IMR-90 (cell line): Measurements from ENCODE around the gene ABHD10. TPM values are rescaled to one million over a fixed set of nuclear protein-coding genes. Genes with fewer than 3 reads are reported as not detected.

ENCODE experiments used
- ATAC-seq: fragments of 200-7000 bp; cut with Tn5 transposase; 2 replicates; pipeline ENCODE4 v1.9.1; 2020; ENCODE audit warnings: low read depth, mild to moderate bottlenecking, moderate library complexity
- BruUV-seq: library from RNA; stranded (reverse); fragments of 400-500 nt; replicated peaks from 2 replicates; lab custom pipeline; 2021; lab: Mats Ljungman, UMichigan
- CTCF ChIA-PET: fragments of 300-600 bp; formaldehyde crosslinking; extraction: SDS; loops from one replicate; lab custom pipeline; 2021; ENCODE audit warnings: antibody characterized with exemption; lab: Yijun Ruan, JAX
- POLR2A ChIA-PET: fragments of 300-600 bp; sonication (Branson Sonifier 250); formaldehyde crosslinking; loops from one replicate; lab custom pipeline; 2022; ENCODE audit warnings: antibody characterized with exemption; ENCODE audit not compliant: unreplicated experiment; lab: Charles Lee
- DNase-seq: peaks from one replicate; pipeline ENCODE4 v3.0.0; 2013
- H2AFZ ChIP-seq: replicated peaks from 2 replicates; pipeline ENCODE3; 2013; ENCODE audit warnings: low read length, mild to moderate bottlenecking; ENCODE audit not compliant: poor library complexity
- H2AK5ac ChIP-seq: 2 replicates; pipeline ENCODE4 v1.6.1; 2013; ENCODE audit warnings: low read depth, low read length, inconsistent platforms
- H2AK9ac ChIP-seq: replicated peaks from 2 replicates; pipeline ENCODE3; 2013; ENCODE audit warnings: mild to moderate bottlenecking, low read depth, low read length, moderate library complexity; ENCODE audit not compliant: poor library complexity
- H2BK120ac ChIP-seq: 2 replicates; pipeline ENCODE4 v1.6.1; 2013; ENCODE audit warnings: low read depth, low read length, inconsistent platforms
- H2BK15ac ChIP-seq: 3 replicates; pipeline ENCODE4 v1.6.1; 2013; ENCODE audit warnings: low read depth, low read length, inconsistent platforms
- H2BK20ac ChIP-seq: 2 replicates; pipeline ENCODE4 v1.6.1; 2013; ENCODE audit warnings: low read depth, mild to moderate bottlenecking, inconsistent platforms, low read length, moderate library complexity
- H2BK5ac ChIP-seq: 2 replicates; pipeline ENCODE4 v1.6.1; 2013; ENCODE audit warnings: mild to moderate bottlenecking, low read depth, low read length, inconsistent platforms; ENCODE audit not compliant: poor library complexity, severe bottlenecking
- H3K14ac ChIP-seq: replicated peaks from 2 replicates; pipeline ENCODE4 v1.6.1; 2013; ENCODE audit warnings: low read depth, low read length, inconsistent platforms
- H3K18ac ChIP-seq: 2 replicates; pipeline ENCODE4 v1.6.1; 2013; ENCODE audit warnings: low read depth, low read length, control low read depth
- H3K23ac ChIP-seq: 2 replicates; pipeline ENCODE4 v1.6.1; 2013; ENCODE audit warnings: low read depth, low read length, inconsistent platforms
- H3K27ac ChIP-seq: 2 replicates; pipeline ENCODE4 v1.5.1; 2013; ENCODE audit warnings: mild to moderate bottlenecking, control low read depth, low read length; ENCODE audit not compliant: insufficient read depth
- H3K27me3 ChIP-seq: 2 replicates; pipeline ENCODE4 v1.6.1; 2013; ENCODE audit warnings: low read length; ENCODE audit not compliant: control insufficient read depth, insufficient read depth
- H3K36me3 ChIP-seq: 2 replicates; pipeline ENCODE4 v1.6.1; 2013; ENCODE audit warnings: low read length, mixed read lengths; ENCODE audit not compliant: control insufficient read depth, insufficient read depth
- H3K4ac ChIP-seq: 2 replicates; pipeline ENCODE4 v1.6.1; 2013; ENCODE audit warnings: low read depth, low read length, inconsistent platforms
- H3K4me1 ChIP-seq: 2 replicates; pipeline ENCODE4 v1.6.1; 2013; ENCODE audit warnings: low read length, mixed read lengths; ENCODE audit not compliant: control insufficient read depth, insufficient read depth
- H3K4me2 ChIP-seq: 2 replicates; pipeline ENCODE4 v1.6.1; 2013; ENCODE audit warnings: low read depth, mild to moderate bottlenecking, control low read depth, low read length, moderate library complexity
- H3K4me3 ChIP-seq: 2 replicates; pipeline ENCODE4 v1.5.1; 2013; ENCODE audit warnings: low read depth, mild to moderate bottlenecking, control low read depth, low read length, moderate library complexity; ENCODE audit not compliant: insufficient read depth
- H3K56ac ChIP-seq: 2 replicates; pipeline ENCODE4 v1.6.1; 2013; ENCODE audit warnings: low read length, inconsistent platforms; ENCODE audit not compliant: insufficient read depth; ENCODE audit errors: extremely low read depth
- H3K79me1 ChIP-seq, 2 experiments: 2 replicates each; pipeline ENCODE4 v1.6.1; 2013; ENCODE audit warnings: low read length in 2 of 2, inconsistent platforms in 1 of 2, low read depth in 1 of 2
- H3K9ac ChIP-seq: 2 replicates; pipeline ENCODE4 v1.6.1; 2013; ENCODE audit warnings: low read depth, low read length, control low read depth
- H3K9me1 ChIP-seq: 2 replicates; pipeline ENCODE4 v1.6.1; 2013; ENCODE audit warnings: low read length, inconsistent platforms; ENCODE audit not compliant: insufficient read depth
- H3K9me3 ChIP-seq: 2 replicates; pipeline ENCODE4 v1.6.1; 2013; ENCODE audit warnings: low read length; ENCODE audit not compliant: control insufficient read depth, insufficient read depth
- H4K20me1 ChIP-seq: 2 replicates; pipeline ENCODE4 v1.6.1; 2013; ENCODE audit warnings: low read length, inconsistent platforms; ENCODE audit not compliant: insufficient read depth
- H4K5ac ChIP-seq: 2 replicates; pipeline ENCODE4 v1.6.1; 2013; ENCODE audit warnings: mild to moderate bottlenecking, low read depth, low read length, control low read depth
- H4K8ac ChIP-seq, 2 experiments: 2 replicates each; pipeline ENCODE4 v1.6.1; 2013; ENCODE audit warnings: low read depth in 2 of 2, low read length in 2 of 2, control low read depth in 1 of 2, inconsistent platforms in 1 of 2
- H4K91ac ChIP-seq: 2 replicates; pipeline ENCODE4 v1.6.1; 2013; ENCODE audit warnings: low read depth, low read length, inconsistent platforms; ENCODE audit not compliant: insufficient read depth
- BHLHE40 ChIP-seq: fragments of 150-350 bp; IDR thresholded peaks from 2 replicates; pipeline ENCODE4 v1.6.1; 2016; ENCODE audit warnings: mild to moderate bottlenecking, low read depth, low read length
- CEBPB ChIP-seq: IDR thresholded peaks from 2 replicates; pipeline ENCODE4 v1.6.1; 2012; ENCODE audit warnings: low read depth, low read length, improper control_type of control experiment
- CHD1 ChIP-seq: IDR thresholded peaks from 2 replicates; pipeline ENCODE4 v1.6.1; 2012; ENCODE audit warnings: low read depth, low read length, improper control_type of control experiment
- CTCF ChIP-seq: conservative IDR thresholded peaks from 2 replicates; pipeline ENCODE4 v1.5.1; 2012; ENCODE audit warnings: mild to moderate bottlenecking, low read depth, low read length, improper control_type of control experiment
- ELK1 ChIP-seq: fragments of 150-350 bp; IDR thresholded peaks from 2 replicates; pipeline ENCODE4 v1.6.1; 2016; ENCODE audit warnings: low read depth, mild to moderate bottlenecking, low read length, moderate library complexity, borderline replicate concordance
- FOS ChIP-seq: fragments of 150-350 bp; IDR thresholded peaks from 2 replicates; pipeline ENCODE4 v1.6.1; 2016; ENCODE audit warnings: low read depth, low read length
- MAFK ChIP-seq: IDR thresholded peaks from 2 replicates; pipeline ENCODE4 v1.6.1; 2012; ENCODE audit warnings: low read depth, low read length, improper control_type of control experiment
- MAZ ChIP-seq: IDR thresholded peaks from 2 replicates; pipeline ENCODE4 v1.6.1; 2012; ENCODE audit warnings: low read depth, mild to moderate bottlenecking, low read length, improper control_type of control experiment, moderate library complexity, borderline replicate concordance
- MXI1 ChIP-seq: IDR thresholded peaks from 2 replicates; pipeline ENCODE4 v1.6.1; 2012; ENCODE audit warnings: low read depth, mild to moderate bottlenecking, low read length, moderate library complexity, borderline replicate concordance
- NFE2L2 ChIP-seq: fragments of 150-350 bp; IDR thresholded peaks from 2 replicates; pipeline ENCODE4 v1.6.1; 2016; ENCODE audit warnings: low read depth, mild to moderate bottlenecking, low read length
- POLR2A ChIP-seq: IDR thresholded peaks from 2 replicates; pipeline ENCODE4 v1.6.1; 2012; ENCODE audit warnings: mild to moderate bottlenecking, low read depth, low read length
- RAD21 ChIP-seq: IDR thresholded peaks from 2 replicates; pipeline ENCODE4 v1.6.1; 2012; ENCODE audit warnings: low read length, improper control_type of control experiment
- RCOR1 ChIP-seq: IDR thresholded peaks from 2 replicates; pipeline ENCODE4 v1.6.1; 2012; ENCODE audit warnings: mild to moderate bottlenecking, low read length, improper control_type of control experiment; ENCODE audit not compliant: insufficient replicate concordance
- RFX5 ChIP-seq: IDR thresholded peaks from 2 replicates; pipeline ENCODE4 v1.8.0; 2012; ENCODE audit warnings: low read depth, mild to moderate bottlenecking, low read length, moderate library complexity
- SMC3 ChIP-seq: fragments of 150-350 bp; IDR thresholded peaks from 2 replicates; pipeline ENCODE4 v1.6.1; 2016; ENCODE audit warnings: low read depth, mild to moderate bottlenecking, antibody characterized with exemption, low read length, moderate library complexity
- USF2 ChIP-seq: fragments of 150-350 bp; IDR thresholded peaks from 2 replicates; pipeline ENCODE4 v1.6.1; 2017; ENCODE audit warnings: mild to moderate bottlenecking, antibody characterized with exemption, low read length, low read depth
- WGBS, 2 experiments: methylation state at CpG; one replicate each; pipeline versions ENCODE4 v1.1.5 to v1.1.7; 2013; ENCODE audit warnings: missing lambda C conversion rate in 2 of 2; ENCODE audit not compliant: insufficient read length in 1 of 2; ENCODE audit errors: extremely low coverage in 2 of 2; 5-methylcytosine and 5-hydroxymethylcytosine counted together
- dilution Hi-C: fragments of 300-500 bp; cut with HindIII; formaldehyde crosslinking; loops from one replicate; pipeline ENCODE4 v1.14.3; 2018; ENCODE audit warnings: low sequenced_read_pairs; ENCODE audit not compliant: unreplicated experiment
- in situ Hi-C: fragments of 300-500 bp; cut with MboI; formaldehyde crosslinking; loops from 3 replicates; pipeline ENCODE4 v1.14.3; 2019; ENCODE audit warnings: low sequenced_read_pairs, inconsistent platforms, mixed read lengths
- intact Hi-C: fragments of 100-400 bp; cut with micrococcal nuclease; formaldehyde crosslinking; loops from 2 replicates; pipeline ENCODE4 v1.10.0; 2022
- polyA plus RNA-seq, 3 experiments: library from polyadenylated mRNA; depleted of rRNA; stranded (reverse); fragments of >200 nt; gene quantifications; 2 replicates each; pipeline ENCODE4 v1.2.3, GENCODE V29; 2012; ENCODE audit warnings: low replicate concordance in 1 of 3
- total RNA-seq: library from RNA; depleted of rRNA; stranded (reverse); fragments of >200 nt; gene quantifications from 2 replicates; pipeline ENCODE4 v1.2.3, GENCODE V29; 2012

ABHD10 gene
- total and polyA plus RNA-seq, 2 of the 4 experiments (the other 2 are of a cell fraction): 24.7 to 57.2 TPM

GRCh38 chr3:111939873-111940272 is 39.0 kb upstream of the ABHD10 start:
- Histone ChIP-seq H2BK20ac (0 out of 2 replicates have a peak overlapping the region, but pooled peaks have one; percentile 44), H3K36me3 (peaks cover 8% of the 10 kb centered on the region), H3K23ac (no peak overlapping the region), H2AFZ (no peak overlapping the region), H3K4ac (no peak overlapping the region), H3K9ac (no peak overlapping the region), H4K5ac (no peak overlapping the region), H3K9me3 (no peaks in the 10 kb centered on the region), H3K4me2 (no peak overlapping the region), H3K4me3 (no peak overlapping the region), H2BK5ac (no peak overlapping the region), H4K91ac (no peak overlapping the region), H3K18ac (no peak overlapping the region), H2AK9ac (no peak overlapping the region), H3K4me1 (peaks cover 11% of the 10 kb centered on the region), H4K8ac (no peak overlapping the region), H3K27ac (no peak overlapping the region), H2BK120ac (no peak overlapping the region), H4K20me1 (no peaks in the 10 kb centered on the region), H3K14ac (no peak overlapping the region), H3K9me1 (peaks cover 9% of the 10 kb centered on the region; the same call in 1 of the 2 replicates), H2AK5ac (no peak overlapping the region), H2BK15ac (no peak overlapping the region), H3K79me1 (no peaks in the 10 kb centered on the region; a peak in 1 of 4 replicates), H3K56ac (no peak overlapping the region), H3K27me3 (no peaks in the 10 kb centered on the region)
- DNase-seq (no peak), ATAC-seq (no peak)
- ChIA-PET POLR2A (no interaction called here), CTCF (no interaction called here)
- intact Hi-C loops: loop anchor here (5.0 kb wide), 1 partner anchor 38 kb away; no protein-coding TSS in a partner anchor
- dilution Hi-C loops: no loop called here
- no TSS peak for BruUV-seq
- in situ Hi-C loops: no loop called here
- no CpG with 5 or more reads among the region's 2 CpGs for WGBS, 2 experiments
- TF ChIP-seq CTCF (no peak), FOS (no peak), MAZ (no peak), RAD21 (no peak), RCOR1 (no peak), CEBPB (no peak), POLR2A (no peak), MAFK (no peak), USF2 (no peak), NFE2L2 (no peak), RFX5 (no peak), BHLHE40 (no peak), MXI1 (no peak), CHD1 (no peak), ELK1 (no peak), SMC3 (no peak)
